Breast epithelium (tissue), 3 donors: ENCODE results near the gene SGTB.

Source experiments
- CTCF ChIP-seq, 3 donors: fragments of 450-650 bp; IDR thresholded peaks; one replicate each; pipeline ENCODE4 v1.5.1; 2016 to 2017; ENCODE audit warnings: antibody characterized with exemption in 3 of 3, mild to moderate bottlenecking in 3 of 3, moderate library complexity in 3 of 3
- POLR2A ChIP-seq: fragments of 450-650 bp; IDR thresholded peaks from one replicate; pipeline ENCODE4 v1.6.1; 2016; ENCODE audit warnings: antibody characterized with exemption, mild to moderate bottlenecking, moderate library complexity
- POLR2AphosphoS5 ChIP-seq, 3 donors: sonication (generic); formaldehyde crosslinking; IDR thresholded peaks; one replicate each; pipeline ENCODE4 v1.6.1; 2017; ENCODE audit warnings: antibody characterized with exemption in 3 of 3

- TF ChIP-seq CTCF (IDR thresholded peaks at IDR 0.05): no peak
- no peak for TF ChIP-seq POLR2A
- TF ChIP-seq POLR2AphosphoS5 (IDR thresholded peaks at IDR 0.05): no peak
Observed at GRCh38 chr5:65762234-65762633, 40.3 kb upstream of the SGTB start.
